Suprapubic skin (tissue), 4 donors: ENCODE data around the gene SIK3. TPM values are rescaled to one million over a fixed set of nuclear protein-coding genes. Genes with fewer than 3 reads are reported as not detected.
A peak's percentile ranks its signal among the peaks of the same experiment; 100 is the strongest.

Experiments used
- DNase-seq, 2 donors: peaks; one replicate each; pipeline ENCODE4 v3.0.0-alpha.2; 2019; ENCODE audit warnings: low spot score in 2 of 2
- H3K27ac ChIP-seq: fragments of 200-600 bp; sonication (generic); one replicate; pipeline ENCODE4 v1.5.1; 2019
- H3K27me3 ChIP-seq: fragments of 200-600 bp; sonication (generic); one replicate; pipeline ENCODE4 v1.5.1; 2019
- H3K36me3 ChIP-seq: fragments of 200-600 bp; sonication (generic); one replicate; pipeline ENCODE4 v1.5.1; 2019
- H3K4me1 ChIP-seq: fragments of 200-600 bp; sonication (generic); one replicate; pipeline ENCODE4 v1.5.1; 2019
- H3K4me3 ChIP-seq: fragments of 200-600 bp; sonication (generic); one replicate; pipeline ENCODE4 v1.5.1; 2019; ENCODE audit warnings: mild to moderate bottlenecking
- H3K9me3 ChIP-seq: fragments of 200-600 bp; sonication (generic); one replicate; pipeline ENCODE4 v1.5.1; 2019
- CTCF ChIP-seq, 2 donors: fragments of 200-600 bp in 1 of 2; fragments of 450-650 bp in 1 of 2; sonication (generic) in 1 of 2; IDR thresholded peaks; one replicate each; pipeline ENCODE4 v1.5.1; 2016 to 2019; ENCODE audit warnings: antibody characterized with exemption in 2 of 2, mild to moderate bottlenecking in 1 of 2, moderate library complexity in 1 of 2
- EP300 ChIP-seq: sonication (generic); formaldehyde crosslinking; IDR thresholded peaks from one replicate; pipeline ENCODE4 v1.6.1; 2017; ENCODE audit warnings: antibody characterized with exemption
- POLR2A ChIP-seq, 2 donors: fragments of 450-650 bp; IDR thresholded peaks; one replicate each; pipeline ENCODE4 v1.6.1; 2017; ENCODE audit warnings: antibody characterized with exemption in 2 of 2, mild to moderate bottlenecking in 2 of 2, moderate library complexity in 2 of 2
- POLR2AphosphoS5 ChIP-seq, 3 donors: sonication (generic); formaldehyde crosslinking; IDR thresholded peaks; one replicate each; pipeline ENCODE4 v1.6.1; 2017; ENCODE audit warnings: antibody characterized with exemption in 3 of 3
- WGBS: methylation state at CpG from one replicate; pipeline ENCODE4 v1.1.5; 2018; 5-methylcytosine and 5-hydroxymethylcytosine counted together
- total RNA-seq, 4 donors: library from RNA; depleted of rRNA; stranded (reverse); fragments of >200 nt; gene quantifications; one replicate each; pipeline ENCODE4 v1.1.0, GENCODE V29; 2016

The SIK3 gene
- total RNA-seq, 4 donors from 2014 or later, result 31.6 to 60.8 (median 37.5) TPM

GRCh38 chr11:117095284-117096161, 2.7 kb downstream of the SIK3 start:
- peak overlapping the region; percentile 97 for H3K27ac ChIP-seq
- H3K27me3 ChIP-seq, result no peaks in the 10 kb centered on the region
- no peak for DNase-seq
- WGBS, result 24% methylated on average over 9 of the region's 9 CpGs
- H3K4me3 ChIP-seq, result peak overlapping the region; percentile 11
- no peaks in the 10 kb centered on the region for H3K9me3 ChIP-seq
- no peaks in the 10 kb centered on the region for H3K36me3 ChIP-seq
- no peak for TF ChIP-seq POLR2AphosphoS5 (IDR thresholded peaks at IDR 0.05)
- no peak for TF ChIP-seq EP300
- TF ChIP-seq CTCF (IDR thresholded peaks at IDR 0.05), result no peak
- no peak for TF ChIP-seq POLR2A (IDR thresholded peaks at IDR 0.05)
- H3K4me1 ChIP-seq, result peaks cover 55% of the 10 kb centered on the region

DNA sequence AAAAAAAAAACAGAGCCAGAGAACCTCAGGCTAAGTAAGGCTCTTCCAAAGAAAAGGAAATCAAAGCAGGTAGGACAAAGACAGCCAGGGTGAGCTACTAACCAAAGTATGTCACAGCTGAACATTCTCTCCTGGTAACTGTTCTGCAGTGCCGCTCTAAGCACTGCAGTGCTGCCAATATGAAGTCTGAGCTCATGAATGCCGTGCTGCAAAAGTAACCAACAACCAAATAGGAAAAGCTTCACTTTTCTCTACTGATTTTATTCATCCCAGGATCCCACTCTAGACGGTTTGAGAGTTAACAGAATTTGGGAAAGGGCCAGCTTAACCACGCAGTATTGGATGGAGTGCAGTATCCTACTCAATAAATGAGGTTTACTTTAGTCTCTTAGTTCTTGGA, 3.5 kb downstream of the SIK3 start:
- no peaks in the 10 kb centered on the region for H3K27me3 ChIP-seq
- no peak overlapping the region for H3K4me3 ChIP-seq
- H3K9me3 ChIP-seq, result no peaks in the 10 kb centered on the region
- no peak for TF ChIP-seq POLR2AphosphoS5 (IDR thresholded peaks at IDR 0.05)
- TF ChIP-seq CTCF (IDR thresholded peaks at IDR 0.05), result no peak
- no peak for TF ChIP-seq EP300
- no peak for TF ChIP-seq POLR2A (IDR thresholded peaks at IDR 0.05)
- H3K27ac ChIP-seq, result no peak overlapping the region
- WGBS, result 23% methylated on average over 4 of the region's 4 CpGs
- no peaks in the 10 kb centered on the region for H3K36me3 ChIP-seq
- no peak for DNase-seq
- peaks cover 58% of the 10 kb centered on the region for H3K4me1 ChIP-seq

DNA sequence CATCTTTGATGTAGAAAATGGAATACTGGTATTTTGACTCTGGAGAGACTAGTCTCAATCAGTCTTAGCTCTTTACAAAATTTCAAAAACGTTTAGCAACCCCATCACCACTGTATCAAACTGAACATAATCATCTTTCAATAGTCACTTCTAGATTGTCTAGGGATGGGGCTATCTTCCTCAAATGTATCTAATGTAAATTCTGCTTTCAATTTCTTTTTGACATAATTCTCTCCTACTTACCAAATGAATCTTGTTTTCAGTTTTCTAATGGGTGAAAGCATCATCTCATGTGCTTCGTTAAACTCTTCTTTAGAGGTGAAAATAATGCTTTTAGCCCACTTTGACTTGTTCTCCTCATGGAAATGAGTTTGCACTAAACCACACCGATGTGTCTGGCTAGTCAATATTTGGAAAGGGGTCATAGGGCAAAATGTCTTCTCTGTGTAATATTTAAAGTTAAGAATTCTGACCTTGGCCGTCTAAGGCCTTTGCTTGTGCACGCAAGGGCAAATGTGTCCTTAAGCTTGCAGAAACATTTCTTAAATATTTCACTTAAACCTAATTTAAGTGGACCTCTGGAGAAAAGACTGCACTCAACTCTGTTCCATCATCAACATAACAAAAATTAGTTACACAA, 5.2 kb downstream of the SIK3 start:
- H3K9me3 ChIP-seq, result no peaks in the 10 kb centered on the region
- WGBS, result 75% methylated on average over 5 of the region's 5 CpGs
- no peak for DNase-seq
- TF ChIP-seq CTCF (IDR thresholded peaks at IDR 0.05), result no peak
- TF ChIP-seq POLR2AphosphoS5 (IDR thresholded peaks at IDR 0.05), result no peak
- no peak for TF ChIP-seq POLR2A (IDR thresholded peaks at IDR 0.05)
- no peak for TF ChIP-seq EP300
- H3K27ac ChIP-seq, result no peak overlapping the region
- H3K27me3 ChIP-seq, result no peaks in the 10 kb centered on the region
- H3K4me3 ChIP-seq, result no peak overlapping the region
- H3K36me3 ChIP-seq, result no peaks in the 10 kb centered on the region
- peaks cover 49% of the 10 kb centered on the region for H3K4me1 ChIP-seq

GRCh38 chr11:117091753-117092477, 6.3 kb downstream of the SIK3 start:
- Histone ChIP-seq H3K4me1 (peaks cover 43% of the 10 kb centered on the region), H3K27ac (no peak overlapping the region)
- no peak for DNase-seq

More at GRCh38 chr11:117091753-117092477, 6.3 kb downstream of the SIK3 start:
- TF ChIP-seq EP300, result no peak
- no peak for TF ChIP-seq CTCF (IDR thresholded peaks at IDR 0.05)
- TF ChIP-seq POLR2A (IDR thresholded peaks at IDR 0.05), result no peak
- TF ChIP-seq POLR2AphosphoS5 (IDR thresholded peaks at IDR 0.05), result no peak
- no peak overlapping the region for H3K4me3 ChIP-seq
- H3K9me3 ChIP-seq, result no peaks in the 10 kb centered on the region
- WGBS, result 98% methylated on average over 4 of the region's 4 CpGs
- no peaks in the 10 kb centered on the region for H3K36me3 ChIP-seq
- no peaks in the 10 kb centered on the region for H3K27me3 ChIP-seq
